Cardiac muscle cell (in vitro differentiated cells and primary cell): ENCODE results near the gene USP10. TPM values are rescaled to one million over a fixed set of nuclear protein-coding genes. Genes with fewer than 3 reads are reported as not detected.

Experiments
- DNase-seq, 2 donors: peaks; one replicate each; pipeline versions ENCODE4 v3.0.0 to v3.0.0-alpha.2; 2010 to 2017; ENCODE audit warnings: low read depth in 1 of 2, low spot score in 1 of 2
- H3K27ac ChIP-seq: fragments of 200-600 bp; sonication (generic); 2 replicates; pipeline ENCODE4 v1.5.1; 2016
- H3K27me3 ChIP-seq: fragments of 200-600 bp; sonication (generic); 2 replicates; pipeline ENCODE4 v1.6.0; 2016; ENCODE audit warnings: control low read depth
- H3K36me3 ChIP-seq: fragments of 200-600 bp; sonication (generic); 2 replicates; pipeline ENCODE4 v1.5.1; 2016; ENCODE audit warnings: control low read depth
- H3K4me1 ChIP-seq: fragments of 200-600 bp; sonication (generic); 2 replicates; pipeline ENCODE4 v1.8.1; 2017; ENCODE audit warnings: low read depth, mild to moderate bottlenecking, mixed run types
- H3K4me3 ChIP-seq: fragments of 200-600 bp; sonication (generic); 2 replicates; pipeline ENCODE4 v1.5.1; 2016; ENCODE audit warnings: mild to moderate bottlenecking
- H3K9me3 ChIP-seq: fragments of 200-600 bp; sonication (generic); 2 replicates; pipeline ENCODE4 v1.5.1; 2017; ENCODE audit warnings: low read depth, mild to moderate bottlenecking, control low read depth
- polyA plus RNA-seq: library from polyadenylated mRNA; unstranded; fragments of >200 nt; fragmentation: Nextera tagmentation; extraction: Ambion mirVana; gene quantifications from 2 replicates; pipeline ENCODE4 v1.2.1, GENCODE V29; 2016
- total RNA-seq: library from RNA; depleted of rRNA; stranded (reverse); fragments of >200 nt; gene quantifications from 2 replicates; pipeline ENCODE4 v1.2.3, GENCODE V29; 2016
- TF ChIP-seq, protein P1 (sequence below): IDR thresholded peaks from 2 replicates; pipeline ENCODE4 v1.5.1; 2012; ENCODE audit warnings: low read depth, mild to moderate bottlenecking, low read length

USP10 gene
- total and polyA plus RNA-seq, 2 experiments from 2014 or later, result 91.9 to 100.0 TPM

DNA sequence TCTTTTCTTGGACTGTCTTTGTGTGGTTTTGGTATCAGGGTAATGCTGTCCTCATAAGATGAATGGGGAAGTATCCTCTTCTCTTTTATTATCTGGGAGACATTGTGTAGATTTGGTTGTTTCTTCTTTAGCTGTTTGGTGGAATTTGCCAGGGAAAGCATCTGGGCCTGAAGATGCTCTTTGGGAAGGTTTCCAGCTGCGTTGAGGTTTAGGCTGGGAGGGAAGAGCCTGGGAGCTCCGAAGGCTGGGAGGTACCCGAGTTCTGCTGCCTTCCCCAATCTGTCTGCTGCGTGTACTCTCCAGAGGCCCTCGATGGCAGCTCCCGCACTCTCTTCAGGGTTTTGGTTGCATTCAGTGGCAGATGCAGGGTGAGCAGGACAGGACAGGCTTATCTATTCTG is 94.4 kb downstream of the USP10 start:
- Histone ChIP-seq H3K9me3 (no peaks in the 10 kb centered on the region), H3K36me3 (no peaks in the 10 kb centered on the region), H3K4me3 (no peak overlapping the region), H3K27me3 (no peaks in the 10 kb centered on the region), H3K27ac (no peak overlapping the region), H3K4me1 (no peaks in the 10 kb centered on the region)
- TF ChIP-seq, protein P1, sequence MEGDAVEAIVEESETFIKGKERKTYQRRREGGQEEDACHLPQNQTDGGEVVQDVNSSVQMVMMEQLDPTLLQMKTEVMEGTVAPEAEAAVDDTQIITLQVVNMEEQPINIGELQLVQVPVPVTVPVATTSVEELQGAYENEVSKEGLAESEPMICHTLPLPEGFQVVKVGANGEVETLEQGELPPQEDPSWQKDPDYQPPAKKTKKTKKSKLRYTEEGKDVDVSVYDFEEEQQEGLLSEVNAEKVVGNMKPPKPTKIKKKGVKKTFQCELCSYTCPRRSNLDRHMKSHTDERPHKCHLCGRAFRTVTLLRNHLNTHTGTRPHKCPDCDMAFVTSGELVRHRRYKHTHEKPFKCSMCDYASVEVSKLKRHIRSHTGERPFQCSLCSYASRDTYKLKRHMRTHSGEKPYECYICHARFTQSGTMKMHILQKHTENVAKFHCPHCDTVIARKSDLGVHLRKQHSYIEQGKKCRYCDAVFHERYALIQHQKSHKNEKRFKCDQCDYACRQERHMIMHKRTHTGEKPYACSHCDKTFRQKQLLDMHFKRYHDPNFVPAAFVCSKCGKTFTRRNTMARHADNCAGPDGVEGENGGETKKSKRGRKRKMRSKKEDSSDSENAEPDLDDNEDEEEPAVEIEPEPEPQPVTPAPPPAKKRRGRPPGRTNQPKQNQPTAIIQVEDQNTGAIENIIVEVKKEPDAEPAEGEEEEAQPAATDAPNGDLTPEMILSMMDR, result no peak
- DNase-seq, result no peak

- no peaks in the 10 kb centered on the region for H3K9me3 ChIP-seq
- H3K4me3 ChIP-seq, result no peak overlapping the region
- H3K27ac ChIP-seq, result no peak overlapping the region
- no peaks in the 10 kb centered on the region for H3K4me1 ChIP-seq
- H3K36me3 ChIP-seq, result no peaks in the 10 kb centered on the region
- H3K27me3 ChIP-seq, result no peaks in the 10 kb centered on the region
- no peak for DNase-seq
- TF ChIP-seq, protein P1, result no peak
Observed at GRCh38 chr16:84794626-84795025, 94.8 kb downstream of the USP10 start.

DNA sequence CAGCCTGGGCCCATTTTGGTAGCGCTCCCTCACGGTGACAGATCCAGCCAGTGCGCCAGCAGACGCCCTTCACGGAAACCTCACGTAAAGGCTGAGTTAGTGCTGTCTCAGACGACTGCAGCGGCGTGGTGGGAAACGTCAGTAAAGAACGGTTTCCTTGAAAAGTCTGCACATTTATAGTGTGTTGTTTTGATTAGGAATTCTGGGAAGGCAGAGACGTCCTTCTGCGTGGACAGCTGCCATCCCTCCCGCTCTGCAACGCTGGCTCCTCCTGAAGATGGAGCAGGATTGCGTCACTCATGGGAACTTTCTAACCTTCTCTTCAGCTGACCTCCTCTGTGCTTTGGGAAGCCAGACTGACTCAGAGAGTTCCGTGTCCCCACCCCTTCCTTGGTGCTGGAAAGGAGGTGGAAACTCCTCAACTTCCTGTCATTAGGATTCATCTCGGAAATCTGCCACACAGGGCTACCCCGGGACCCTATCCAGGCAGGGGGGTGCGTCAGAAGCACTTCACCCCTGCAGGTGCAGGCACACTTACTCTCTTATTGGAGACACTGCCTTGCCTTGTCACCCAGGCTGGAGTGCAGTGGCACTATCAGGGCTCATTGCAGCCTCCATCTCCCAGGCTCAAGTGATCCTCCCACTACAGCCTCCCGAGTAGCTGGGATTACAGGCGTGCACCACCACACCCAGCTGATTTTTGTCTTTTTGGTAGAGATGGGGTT is 95.7 kb downstream of the USP10 start:
- Histone ChIP-seq H3K36me3 (no peaks in the 10 kb centered on the region), H3K4me1 (no peaks in the 10 kb centered on the region), H3K9me3 (no peaks in the 10 kb centered on the region), H3K27me3 (no peaks in the 10 kb centered on the region), H3K4me3 (no peak overlapping the region), H3K27ac (no peak overlapping the region)
- DNase-seq, result peak in 1 of 2 donors; percentile 97
- TF ChIP-seq, protein P1, result no peak

GRCh38 chr16:84800158-84800978 is 100.6 kb downstream of the USP10 start:
- Histone ChIP-seq H3K27me3 (no peaks in the 10 kb centered on the region), H3K4me3 (no peak overlapping the region), H3K9me3 (no peaks in the 10 kb centered on the region), H3K36me3 (no peaks in the 10 kb centered on the region), H3K27ac (no peak overlapping the region), H3K4me1 (no peaks in the 10 kb centered on the region)
- DNase-seq, result peak in 1 of 2 donors; percentile 12
- TF ChIP-seq, protein P1, result no peak

- H3K4me1 ChIP-seq, result no peaks in the 10 kb centered on the region
- H3K27me3 ChIP-seq, result no peaks in the 10 kb centered on the region
- TF ChIP-seq, protein P1, result no peak
- no peak overlapping the region for H3K27ac ChIP-seq
- no peak for DNase-seq
- no peaks in the 10 kb centered on the region for H3K36me3 ChIP-seq
- no peak overlapping the region for H3K4me3 ChIP-seq
- H3K9me3 ChIP-seq, result no peaks in the 10 kb centered on the region
Observed at GRCh38 chr16:84803146-84803545, 103.3 kb downstream of the USP10 start.
